Measurements from ENCODE around the gene RNFT2.

The RNFT2 gene

GRCh38 chr12:116691636-116692035 lies 46.5 kb upstream of the RNFT2 start:
- Histone ChIP-seq H3K27ac (no peak overlapping the region), H3K27me3 (peaks cover 0 to 29% of the 10 kb centered on the region in 2 donors), H3K9me3 (no peaks in the 10 kb centered on the region), H3K36me3 (no peaks in the 10 kb centered on the region), H3K4me1 (peaks cover 0 to 8% (median 4%) of the 10 kb centered on the region in 4 donors), H3K4me3 (no peak overlapping the region)
- DNase-seq = no peak
- intact Hi-C loops (cut with DNase I; ENCODE audit: low total_unique reads) = loop anchor here (10.0 kb wide), 1 partner anchor 437 kb away; no protein-coding TSS in a partner anchor
- no peak for TF ChIP-seq CTCF (IDR thresholded peaks at IDR 0.05)

GRCh38 chr12:116692605-116693004 lies 45.5 kb upstream of the RNFT2 start:
- TF ChIP-seq CTCF (IDR thresholded peaks at IDR 0.05) = no peak
- H3K4me1 ChIP-seq = peaks cover 0 to 8% (median 4%) of the 10 kb centered on the region in 4 donors
- H3K36me3 ChIP-seq = no peaks in the 10 kb centered on the region
- no peak overlapping the region for H3K27ac ChIP-seq
- no peak for DNase-seq
- H3K9me3 ChIP-seq = no peaks in the 10 kb centered on the region
- intact Hi-C loops (cut with DNase I; ENCODE audit: low total_unique reads) = loop anchor here (10.0 kb wide), 1 partner anchor 438 kb away; no protein-coding TSS in a partner anchor
- H3K4me3 ChIP-seq = no peak overlapping the region
- H3K27me3 ChIP-seq = peaks cover 0 to 29% of the 10 kb centered on the region in 2 donors

DNA sequence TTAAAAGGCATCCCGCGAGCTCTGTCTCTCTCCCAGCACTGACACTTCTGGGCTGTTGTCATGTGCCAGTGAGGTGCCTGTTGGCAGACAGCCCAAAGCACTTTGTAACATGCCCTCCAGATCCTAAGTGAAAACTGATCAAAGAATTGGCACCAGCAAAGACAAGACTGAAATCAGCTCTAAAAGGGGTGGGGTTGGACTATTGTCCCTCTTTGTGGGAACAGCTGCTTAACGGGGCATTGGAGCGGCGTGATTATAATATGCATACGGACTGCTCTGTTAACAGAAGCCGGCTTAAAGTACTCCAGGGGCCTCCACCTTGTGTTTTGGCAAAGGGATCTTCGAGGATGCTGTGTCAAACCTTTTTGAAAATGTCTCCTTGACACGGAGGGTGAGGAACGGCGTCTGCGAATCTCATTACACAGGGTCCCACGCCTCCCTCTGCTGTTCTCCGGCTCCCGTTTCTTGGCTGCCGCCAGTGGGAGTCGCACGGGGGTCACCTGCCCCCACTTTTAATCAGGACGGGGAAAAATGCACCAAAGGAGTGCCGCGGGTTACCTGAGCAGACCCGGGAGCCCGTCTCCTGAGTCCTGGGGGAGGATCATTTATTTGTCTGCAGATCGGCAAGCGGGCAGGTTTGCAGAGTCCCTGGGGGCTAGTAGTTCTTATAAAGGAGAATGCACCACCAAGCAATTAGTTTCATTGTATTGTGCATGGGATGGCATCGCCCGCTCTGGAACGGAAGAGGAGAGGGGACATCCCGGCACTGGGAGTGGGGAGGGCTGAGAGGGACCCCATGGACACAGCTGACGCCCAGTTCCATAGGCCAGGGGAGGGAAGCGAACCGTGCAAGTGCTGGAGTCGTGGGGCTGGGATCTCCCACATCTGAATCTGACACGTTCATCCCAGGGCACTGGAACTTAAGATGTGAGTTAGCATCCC lies 44.6 kb upstream of the RNFT2 start:
- intact Hi-C loops (cut with DNase I; ENCODE audit: low total_unique reads) = loop anchor here (10.0 kb wide), 1 partner anchor 439 kb away; no protein-coding TSS in a partner anchor
- Histone ChIP-seq H3K4me1 (peaks cover 0 to 8% (median 4%) of the 10 kb centered on the region in 4 donors), H3K27ac (no peak overlapping the region), H3K4me3 (no peak overlapping the region), H3K27me3 (peaks cover 0 to 29% of the 10 kb centered on the region in 2 donors), H3K36me3 (no peaks in the 10 kb centered on the region), H3K9me3 (no peaks in the 10 kb centered on the region)
- DNase-seq = no peak
- TF ChIP-seq CTCF (IDR thresholded peaks at IDR 0.05) = no peak

- TF ChIP-seq CTCF (IDR thresholded peaks at IDR 0.05) = no peak
- Histone ChIP-seq H3K27ac (no peak overlapping the region), H3K36me3 (no peaks in the 10 kb centered on the region), H3K27me3 (peaks cover 0 to 29% of the 10 kb centered on the region in 2 donors), H3K4me1 (peaks cover 0 to 8% (median 4%) of the 10 kb centered on the region in 4 donors), H3K9me3 (no peaks in the 10 kb centered on the region), H3K4me3 (no peak overlapping the region)
- DNase-seq = no peak
- intact Hi-C loops (cut with DNase I; ENCODE audit: low total_unique reads) = loop anchor here (10.0 kb wide), 1 partner anchor 440 kb away; no protein-coding TSS in a partner anchor
These were observed 43.3 kb upstream of the RNFT2 start for GRCh38 chr12:116694653-116695463.

DNA sequence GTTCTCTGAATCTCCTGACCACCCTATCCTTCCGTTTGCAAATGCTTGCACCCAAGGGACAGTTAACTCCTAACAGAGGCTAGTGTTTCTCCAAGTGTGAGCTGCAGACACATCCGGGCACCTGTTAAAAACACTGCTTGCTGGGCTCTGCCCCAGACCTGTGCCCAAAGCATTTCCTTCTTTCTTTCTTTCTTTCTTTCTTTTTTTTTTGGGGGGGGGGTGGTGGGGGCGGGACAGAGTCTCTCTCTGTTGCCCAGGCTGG lies 42.7 kb upstream of the RNFT2 start:
- Histone ChIP-seq H3K4me3 (no peak overlapping the region), H3K4me1 (peaks cover 0 to 8% (median 4%) of the 10 kb centered on the region in 4 donors), H3K36me3 (no peaks in the 10 kb centered on the region), H3K27me3 (peaks cover 0 to 29% of the 10 kb centered on the region in 2 donors), H3K27ac (no peak overlapping the region), H3K9me3 (no peaks in the 10 kb centered on the region)
- intact Hi-C loops (cut with DNase I; ENCODE audit: low total_unique reads) = loop anchor here (10.0 kb wide), 1 partner anchor 441 kb away; no protein-coding TSS in a partner anchor
- no peak for DNase-seq
- TF ChIP-seq CTCF (IDR thresholded peaks at IDR 0.05) = no peak
